Measurements from ENCODE around the gene FCAMR. TPM values are rescaled to one million over a fixed set of nuclear protein-coding genes. Genes with fewer than 3 reads are reported as not detected.

Gene FCAMR
- total RNA-seq, 1 donor from 2014 or later: not detected

Other genes with a start within 250 kb of the FCAMR start
- gene IL19, start 199.7 kb downstream of the FCAMR start, total RNA-seq: not detected in 2 replicates
- 4.2 and 5.8 TPM in 2 replicates for gene IL10, start 198.0 kb downstream of the FCAMR start, total RNA-seq
- gene IL20, start 104.8 kb downstream of the FCAMR start, total RNA-seq: not detected in 2 replicates
- 3.1 and 3.4 TPM in 2 replicates for gene IL24, start 73.0 kb downstream of the FCAMR start, total RNA-seq
- gene FCMR, start 48.5 kb downstream of the FCAMR start, total RNA-seq: 14.1 and 16.7 TPM in 2 replicates
- gene PIGR, start 24.0 kb downstream of the FCAMR start, total RNA-seq: not detected in 2 replicates
- gene C1orf116, start 62.3 kb upstream of the FCAMR start, total RNA-seq: not detected in 2 replicates
- gene YOD1, start 80.7 kb upstream of the FCAMR start, total RNA-seq: 8.1 and 8.7 TPM in 2 replicates
- gene PFKFB2, start 82.8 kb upstream of the FCAMR start, total RNA-seq: 1.9 and 2.2 TPM in 2 replicates
- 0.23 and 0.41 TPM in 2 replicates for gene C4BPB, start 118.4 kb upstream of the FCAMR start, total RNA-seq
- not detected in 2 replicates for gene C4BPA, start 133.8 kb upstream of the FCAMR start, total RNA-seq